BLaER1 (cell line): ENCODE measurements around the gene SAMD4A.

Source experiments
- H3K27ac ChIP-seq: shearing (Covaris generic); formaldehyde crosslinking; 2 replicates; pipeline ENCODE4 v1.8.1; 2022
- H3K27me3 ChIP-seq: shearing (Covaris generic); formaldehyde crosslinking; 2 replicates; pipeline ENCODE4 v1.8.1; 2022
- H3K36me3 ChIP-seq: shearing (Covaris generic); formaldehyde crosslinking; 2 replicates; pipeline ENCODE4 v1.8.1; 2022
- H3K4me1 ChIP-seq: shearing (Covaris generic); formaldehyde crosslinking; 2 replicates; pipeline ENCODE4 v1.8.1; 2022
- H3K4me2 ChIP-seq: shearing (Covaris generic); formaldehyde crosslinking; 2 replicates; pipeline ENCODE4 v1.8.1; 2022
- H3K4me3 ChIP-seq: shearing (Covaris generic); formaldehyde crosslinking; 2 replicates; pipeline ENCODE4 v1.8.1; 2022
- H3K9ac ChIP-seq: shearing (Covaris generic); formaldehyde crosslinking; 2 replicates; pipeline ENCODE4 v1.8.1; 2022
- H3K9me3 ChIP-seq: shearing (Covaris generic); formaldehyde crosslinking; 2 replicates; pipeline ENCODE4 v1.8.1; 2022
- H4K20me1 ChIP-seq: shearing (Covaris generic); formaldehyde crosslinking; 2 replicates; pipeline ENCODE4 v1.8.1; 2022
- Cebpa-rat ChIP-seq: shearing (Covaris generic); IDR thresholded peaks from 2 replicates; pipeline ENCODE4 v1.8.1; 2022

Gene SAMD4A

GRCh38 chr14:54758041-54758440, 191.1 kb downstream of the SAMD4A start:
- Histone ChIP-seq H3K27ac (peak overlapping the region; percentile 47; the same call in 1 of the 2 replicates), H3K27me3 (no peaks in the 10 kb centered on the region), H3K36me3 (peaks cover 71% of the 10 kb centered on the region), H3K9ac (no peak overlapping the region), H3K4me3 (no peak overlapping the region), H3K9me3 (no peaks in the 10 kb centered on the region), H4K20me1 (peaks cover 17% of the 10 kb centered on the region; the same call in 1 of the 2 replicates), H3K4me2 (peak overlapping the region; percentile 74), H3K4me1 (peaks cover 63% of the 10 kb centered on the region)
- no peak for TF ChIP-seq Cebpa-rat

- no peak overlapping the region for H3K9ac ChIP-seq
- H3K36me3 ChIP-seq: peaks cover 75% of the 10 kb centered on the region
- peaks cover 17% of the 10 kb centered on the region; the same call in 1 of the 2 replicates for H4K20me1 ChIP-seq
- no peak overlapping the region for H3K27ac ChIP-seq
- no peaks in the 10 kb centered on the region for H3K27me3 ChIP-seq
- no peaks in the 10 kb centered on the region for H3K9me3 ChIP-seq
- no peak overlapping the region for H3K4me2 ChIP-seq
- H3K4me1 ChIP-seq: peaks cover 59% of the 10 kb centered on the region
- no peak for TF ChIP-seq Cebpa-rat
- H3K4me3 ChIP-seq: no peak overlapping the region
These were observed 193.2 kb downstream of the SAMD4A start for GRCh38 chr14:54759982-54760585.

GRCh38 chr14:54760866-54761575, 194.1 kb downstream of the SAMD4A start:
- no peak for TF ChIP-seq Cebpa-rat
- no peak overlapping the region for H3K9ac ChIP-seq
- no peak overlapping the region for H3K27ac ChIP-seq
- H3K27me3 ChIP-seq: no peaks in the 10 kb centered on the region
- no peak overlapping the region for H3K4me3 ChIP-seq
- peaks cover 80% of the 10 kb centered on the region for H3K36me3 ChIP-seq
- H3K9me3 ChIP-seq: no peaks in the 10 kb centered on the region
- peaks cover 50% of the 10 kb centered on the region for H3K4me1 ChIP-seq
- H3K4me2 ChIP-seq: 0 out of 2 replicates have a peak overlapping the region, but pooled peaks have one; percentile 30
- H4K20me1 ChIP-seq: peaks cover 17% of the 10 kb centered on the region; the same call in 1 of the 2 replicates

GRCh38 chr14:54761835-54762234, 194.9 kb downstream of the SAMD4A start:
- Histone ChIP-seq H3K9ac (no peak overlapping the region), H3K27ac (no peak overlapping the region), H3K27me3 (no peaks in the 10 kb centered on the region), H3K9me3 (no peaks in the 10 kb centered on the region), H3K4me2 (peak overlapping the region; percentile 30), H3K4me1 (peaks cover 42% of the 10 kb centered on the region), H3K4me3 (no peak overlapping the region), H3K36me3 (peaks cover 88% of the 10 kb centered on the region), H4K20me1 (peaks cover 9% of the 10 kb centered on the region; the same call in 1 of the 2 replicates)
- no peak for TF ChIP-seq Cebpa-rat

GRCh38 chr14:54762296-54762695, 195.4 kb downstream of the SAMD4A start:
- H3K4me1 ChIP-seq: peaks cover 37% of the 10 kb centered on the region
- no peaks in the 10 kb centered on the region for H3K27me3 ChIP-seq
- no peaks in the 10 kb centered on the region for H3K9me3 ChIP-seq
- no peak overlapping the region for H3K9ac ChIP-seq
- no peak overlapping the region for H3K4me3 ChIP-seq
- H3K36me3 ChIP-seq: peaks cover 92% of the 10 kb centered on the region
- H3K27ac ChIP-seq: no peak overlapping the region
- no peak for TF ChIP-seq Cebpa-rat
- H3K4me2 ChIP-seq: peak overlapping the region; percentile 30
- peaks cover 6% of the 10 kb centered on the region; the same call in 1 of the 2 replicates for H4K20me1 ChIP-seq

- Histone ChIP-seq H3K27me3 (no peaks in the 10 kb centered on the region), H3K4me3 (no peak overlapping the region)
These were observed 196.8 kb downstream of the SAMD4A start for GRCh38 chr14:54763761-54764160.

GRCh38 chr14:54766276-54767138, 199.6 kb downstream of the SAMD4A start:
- TF ChIP-seq Cebpa-rat: no peak
- Histone ChIP-seq H4K20me1 (no peaks in the 10 kb centered on the region), H3K4me1 (peaks cover 33% of the 10 kb centered on the region), H3K9me3 (no peaks in the 10 kb centered on the region), H3K27me3 (no peaks in the 10 kb centered on the region), H3K27ac (no peak overlapping the region; the same call in 1 of the 2 replicates), H3K4me2 (no peak overlapping the region), H3K9ac (no peak overlapping the region), H3K4me3 (no peak overlapping the region), H3K36me3 (peaks cover 96% of the 10 kb centered on the region)

More at GRCh38 chr14:54763761-54764160, 196.8 kb downstream of the SAMD4A start:
- no peak for TF ChIP-seq Cebpa-rat
- no peak overlapping the region for H3K27ac ChIP-seq
- H3K4me1 ChIP-seq: peaks cover 23% of the 10 kb centered on the region
- H3K9me3 ChIP-seq: no peaks in the 10 kb centered on the region
- peaks cover 95% of the 10 kb centered on the region for H3K36me3 ChIP-seq
- no peaks in the 10 kb centered on the region for H4K20me1 ChIP-seq
- no peak overlapping the region for H3K4me2 ChIP-seq
- no peak overlapping the region for H3K9ac ChIP-seq

GRCh38 chr14:54767139-54767431, 200.2 kb downstream of the SAMD4A start:
- H3K36me3 ChIP-seq: peaks cover 94% of the 10 kb centered on the region
- H3K9ac ChIP-seq: no peak overlapping the region
- no peak overlapping the region for H3K4me3 ChIP-seq
- no peak overlapping the region for H3K4me2 ChIP-seq
- peaks cover 33% of the 10 kb centered on the region for H3K4me1 ChIP-seq
- no peaks in the 10 kb centered on the region for H3K27me3 ChIP-seq
- H4K20me1 ChIP-seq: no peaks in the 10 kb centered on the region
- H3K9me3 ChIP-seq: no peaks in the 10 kb centered on the region
- no peak for TF ChIP-seq Cebpa-rat
- H3K27ac ChIP-seq: no peak overlapping the region

GRCh38 chr14:54767450-54767849, 200.5 kb downstream of the SAMD4A start:
- Histone ChIP-seq H3K36me3 (peaks cover 92% of the 10 kb centered on the region), H3K27me3 (no peaks in the 10 kb centered on the region), H3K4me3 (no peak overlapping the region), H3K4me2 (no peak overlapping the region), H3K9ac (no peak overlapping the region), H4K20me1 (no peaks in the 10 kb centered on the region), H3K4me1 (peaks cover 33% of the 10 kb centered on the region), H3K9me3 (no peaks in the 10 kb centered on the region), H3K27ac (no peak overlapping the region)
- no peak for TF ChIP-seq Cebpa-rat
